GM12878 (cell line): Measurements from ENCODE around the gene NHERF1. TPM values are rescaled to one million over a fixed set of nuclear protein-coding genes. Genes with fewer than 3 reads are reported as not detected.
A peak's percentile ranks its signal among the peaks of the same experiment; 100 is the strongest.

Experiments
- ATAC-seq: fragments of 200-7000 bp; cut with Tn5 transposase; 3 replicates; pipeline ENCODE4 v1.9.1; 2020; ENCODE audit warnings: mild to moderate bottlenecking, moderate library complexity
- BruUV-seq: library from RNA; stranded (reverse); fragments of 400-500 nt; replicated peaks from 2 replicates; lab custom pipeline; 2021; lab: Mats Ljungman, UMichigan
- CTCF ChIA-PET: fragments of 300-600 bp; sonication (Branson Sonifier 250); formaldehyde crosslinking; extraction: SDS; loops from one replicate; lab custom pipeline; 2021; ENCODE audit warnings: inconsistent platforms; lab: Yijun Ruan, JAX
- POLR2A ChIA-PET: fragments of 350-600 bp; formaldehyde crosslinking; extraction: SDS; loops from one replicate; lab custom pipeline; 2021; ENCODE audit warnings: inconsistent platforms; lab: Charles Lee
- RAD21 ChIA-PET: fragments of 300-600 bp; sonication (Branson Sonifier 250); formaldehyde crosslinking; loops from one replicate; lab custom pipeline; 2023; ENCODE audit warnings: antibody characterized with exemption; ENCODE audit not compliant: unreplicated experiment; lab: Charles Lee
- SMC1A ChIA-PET: fragments of 300-600 bp; sonication (Branson Sonifier 250); formaldehyde crosslinking; loops from one replicate; lab custom pipeline; 2023; ENCODE audit not compliant: unreplicated experiment, uncharacterized antibody; lab: Charles Lee
- DNase-seq: peaks from one replicate; pipeline ENCODE4 v3.0.0-alpha.2; 2011; ENCODE audit warnings: low read depth, low spot score
- FAIRE-seq: peaks from 3 replicates; lab custom pipeline; 2011; peaks lifted over from hg19 to GRCh38; lab: Jason Lieb, UNC
- H2AFZ ChIP-seq: 2 replicates; pipeline ENCODE4 v1.6.0; 2011; ENCODE audit warnings: low read depth, low read length, control low read depth; ENCODE audit not compliant: control insufficient read depth
- H3K27ac ChIP-seq: 2 replicates; pipeline ENCODE4 v1.5.1; 2011; ENCODE audit warnings: control low read depth; ENCODE audit not compliant: control insufficient read depth, insufficient read depth
- H3K27me3 ChIP-seq, 2 experiments: replicated peaks in 1 of 2; 2 replicates each; pipeline versions ENCODE4 v1.6.0 to v1.6.1; 2011; ENCODE audit warnings: low read length in 1 of 2; ENCODE audit not compliant: control insufficient read depth in 2 of 2, insufficient read depth in 2 of 2
- H3K36me3 ChIP-seq, 2 experiments: 2 replicates each; pipeline ENCODE4 v1.5.1; 2011; ENCODE audit warnings: low read length in 1 of 2; ENCODE audit not compliant: control insufficient read depth in 2 of 2, insufficient read depth in 2 of 2
- H3K4me1 ChIP-seq: 2 replicates; pipeline ENCODE4 v1.6.1; 2011; ENCODE audit warnings: mild to moderate bottlenecking, low read length, moderate library complexity, mixed read lengths; ENCODE audit not compliant: control insufficient read depth, insufficient read depth
- H3K4me2 ChIP-seq: 2 replicates; pipeline ENCODE4 v1.6.0; 2011; ENCODE audit warnings: control low read depth; ENCODE audit not compliant: control insufficient read depth, insufficient read depth
- H3K4me3 ChIP-seq: fragments of 200-600 bp; sonication (generic); 2 replicates; pipeline ENCODE4 v1.5.1; 2016
- H3K79me2 ChIP-seq: 2 replicates; pipeline ENCODE4 v1.6.0; 2011; ENCODE audit warnings: low read length; ENCODE audit not compliant: control insufficient read depth, insufficient read depth
- H3K9ac ChIP-seq: 2 replicates; pipeline ENCODE4 v1.8.0; 2011; ENCODE audit warnings: low read length, control low read depth, mixed read lengths; ENCODE audit not compliant: control insufficient read depth, insufficient read depth
- H3K9me3 ChIP-seq: replicated peaks from 3 replicates; pipeline ENCODE4 v1.5.1; 2011; ENCODE audit warnings: mild to moderate bottlenecking, low read length; ENCODE audit not compliant: control insufficient read depth, insufficient read depth
- H4K20me1 ChIP-seq: 2 replicates; pipeline ENCODE4 v1.6.0; 2011; ENCODE audit not compliant: control insufficient read depth, insufficient read depth
- HDAC2 ChIP-seq: fragments of 200-600 bp; sonication (generic); IDR thresholded peaks from 2 replicates; pipeline ENCODE4 v1.6.1; 2017
- IRF4 ChIP-seq: IDR thresholded peaks from 2 replicates; pipeline ENCODE4 v1.6.1; 2011; ENCODE audit warnings: low read depth, low read length
- PKNOX1 ChIP-seq: fragments of 450-650 bp; IDR thresholded peaks from 2 replicates; pipeline ENCODE4 v1.6.1; 2016; ENCODE audit warnings: mild to moderate bottlenecking
- POLR2AphosphoS5 ChIP-seq: IDR thresholded peaks from 2 replicates; pipeline ENCODE4 v1.6.1; 2011; ENCODE audit warnings: mild to moderate bottlenecking, low read length, inconsistent platforms
- SMAD5 ChIP-seq: IDR thresholded peaks from 2 replicates; pipeline ENCODE4 v1.6.1; 2016; ENCODE audit warnings: antibody characterized with exemption, low read depth
- ZBTB11 ChIP-seq: fragments of 450-650 bp; formaldehyde crosslinking; IDR thresholded peaks from 2 replicates; pipeline ENCODE4 v1.5.0; 2022; ENCODE audit warnings: mild to moderate bottlenecking, missing genetic modification characterization
- ZSCAN29 ChIP-seq: fragments of 450-650 bp; IDR thresholded peaks from 2 replicates; pipeline ENCODE4 v1.6.1; 2017; ENCODE audit warnings: mild to moderate bottlenecking, moderate library complexity
- ZZZ3 ChIP-seq: IDR thresholded peaks from 2 replicates; pipeline ENCODE4 v1.6.1; 2011; ENCODE audit warnings: low read depth; ENCODE audit not compliant: control insufficient read depth, insufficient read length
- WGBS: methylation state at CpG from one replicate; pipeline ENCODE4 v1.1.6; 2016; ENCODE audit warnings: low lambda C conversion rate; ENCODE audit not compliant: insufficient replicate concordance, insufficient coverage; ENCODE audit errors: missing lambda C conversion rate; 5-methylcytosine and 5-hydroxymethylcytosine counted together
- in situ Hi-C: fragments of 300-500 bp; cut with MboI; formaldehyde crosslinking; loops from 9 replicates; pipeline ENCODE4 v1.14.3; 2018; ENCODE audit warnings: mixed read lengths
- intact Hi-C: fragments of 100-400 bp; cut with micrococcal nuclease; formaldehyde crosslinking; loops from one replicate; pipeline ENCODE4 v1.14.2; 2022; ENCODE audit not compliant: unreplicated experiment
- polyA plus RNA-seq, 11 experiments: library from polyadenylated mRNA; depleted of rRNA in 4 of 11; unstranded in 6 of 11; stranded (reverse) in 5 of 11; fragments of >200 nt; fragmentation: Nextera tagmentation in 4 of 11; fragmentation: Illumina TruSeq in 1 of 11; extraction: Ambion mirVana in 4 of 11; extraction: Trizol in 1 of 11; gene quantifications; 1 replicate in 1 of 11; 2 replicates in 10 of 11; pipeline versions ENCODE4 v1.2.1 to v1.2.3, GENCODE V29; 2011 to 2016; ENCODE audit warnings: inconsistent platforms in 2 of 11, missing spikeins in 2 of 11, low read depth in 1 of 11
- total RNA-seq, 4 experiments: library from RNA; depleted of rRNA in 3 of 4; stranded (reverse); fragments of >200 nt in 3 of 4; fragmentation: Illumina TruSeq in 1 of 4; extraction: Trizol in 1 of 4; gene quantifications; 2 replicates each; pipeline versions ENCODE4 v1.2.1 to v1.2.3, GENCODE V29; 2013 to 2021

Gene NHERF1
- total and polyA plus RNA-seq, 10 of the 15 experiments (the other 5 are each of a cell fraction or from before 2014, with no cell fraction given): 13.4 to 61.6 (median 39.0) TPM

DNA sequence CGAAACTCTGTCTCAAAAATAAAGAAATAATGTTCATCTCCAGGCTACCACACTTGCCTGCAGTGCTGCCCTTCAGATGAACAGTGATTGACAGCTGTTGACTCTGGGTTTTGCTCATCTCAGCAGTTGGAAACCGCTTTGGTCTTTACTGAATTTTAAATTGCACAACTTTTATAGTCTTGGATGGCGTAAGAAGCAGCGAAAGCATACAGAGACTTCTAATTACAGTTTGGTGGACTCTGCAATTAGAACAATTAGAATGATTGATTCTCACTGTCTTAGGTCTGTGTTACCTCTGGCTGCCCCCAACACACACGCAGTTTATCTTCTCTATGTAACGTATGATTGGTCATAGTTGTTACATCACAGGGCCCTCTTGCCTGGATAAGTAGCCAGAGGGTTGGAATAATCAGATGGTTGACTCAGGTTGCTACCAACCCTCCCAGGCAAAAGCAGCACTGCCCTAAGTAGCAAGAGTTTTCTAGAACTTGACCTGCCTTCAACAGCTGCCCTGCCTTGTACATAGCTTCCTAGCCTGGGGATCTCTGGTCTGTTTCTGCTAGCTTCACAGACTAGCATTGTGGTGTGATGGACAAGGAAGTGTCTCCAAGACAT lies 29.6 kb downstream of the NHERF1 start:
- Histone ChIP-seq H3K79me2 (peaks cover 16% of the 10 kb centered on the region), H3K27ac (no peak overlapping the region), H3K4me1 (peaks cover 28% of the 10 kb centered on the region), H3K4me2 (no peak overlapping the region), H3K27me3 (no peaks in the 10 kb centered on the region), H3K9me3 (no peaks in the 10 kb centered on the region), H4K20me1 (no peaks in the 10 kb centered on the region; the same call in 1 of the 2 replicates), H3K9ac (no peak overlapping the region), H3K4me3 (no peak overlapping the region), H3K36me3 (peaks cover 4% of the 10 kb centered on the region in 2 experiments; a peak in 3 of 4 replicates), H2AFZ (no peak overlapping the region)
- FAIRE-seq (no peak), ATAC-seq (no peak), DNase-seq (no peak)
- TSS peak; percentile 61 for BruUV-seq
- intact Hi-C loops: no loop called here
- ChIA-PET POLR2A (interaction anchor here (0.7 to 1.5 kb wide), 3 partner anchors 13 to 42 kb away, joined by 3 to 7 read pairs (median 3); no protein-coding TSS in a partner anchor), CTCF (interaction anchor here (1.6 to 4.7 kb wide), 4 partner anchors 13 to 32 kb away, joined by 3 to 32 read pairs (median 12); no protein-coding TSS in a partner anchor), RAD21 (interaction anchor here (3.1 kb wide), 1 partner anchor 41 kb away, joined by 11 read pairs; the partner anchor contains the start of gene RAB37), SMC1A (interaction anchor here (3.5 kb wide), 1 partner anchor 32 kb away, joined by 13 read pairs; no protein-coding TSS in a partner anchor)
- in situ Hi-C loops: no loop called here
- 95% methylated on average over 6 of the region's 6 CpGs for WGBS
- TF ChIP-seq ZSCAN29 (no peak), HDAC2 (no peak), SMAD5 (no peak), ZZZ3 (no peak), PKNOX1 (peak; percentile 43), IRF4 (no peak), ZBTB11 (CRISPR knock-in tag) (no peak), POLR2AphosphoS5 (no peak)
